ENCODE measurements around the gene MPO. TPM values are rescaled to one million over a fixed set of nuclear protein-coding genes. Genes with fewer than 3 reads are reported as not detected.

Gene MPO
- polyA plus RNA-seq, 3 donors = 4.2 to 7.5 (median 6.0) TPM

DNA sequence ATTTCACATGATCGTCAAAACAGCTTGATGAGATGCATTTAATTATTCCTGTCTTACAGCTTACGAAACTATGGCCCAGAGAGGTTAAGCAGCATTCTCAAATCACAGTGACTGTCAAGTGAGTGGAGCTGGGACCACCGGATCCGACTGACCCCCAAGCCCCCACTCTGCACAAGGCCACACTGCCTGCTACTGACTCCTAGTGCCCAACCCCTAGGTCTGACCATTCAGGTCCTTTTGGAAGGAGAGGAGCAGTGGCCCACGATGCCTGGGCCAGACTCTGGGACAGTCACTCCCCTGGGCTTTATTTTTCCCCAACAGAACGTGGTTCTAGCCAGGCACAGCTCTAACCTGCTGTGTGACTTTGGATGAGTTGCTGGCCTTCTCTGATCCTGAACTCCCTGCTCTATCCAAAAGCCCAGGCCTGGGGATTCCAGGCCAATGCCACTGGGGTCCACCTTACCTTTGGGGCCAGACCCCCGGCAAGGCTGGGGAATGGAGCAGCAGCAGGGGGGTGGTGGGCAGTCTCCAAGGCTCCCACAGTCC lies 38.0 kb upstream of the MPO start:
- no peaks in the 10 kb centered on the region for H3K36me3 ChIP-seq (replicated peaks in 1 of 2; ENCODE audit: control insufficient read depth in 1 of 2, insufficient read depth in 2 of 2, low read length in 2 of 2)
- no peak for DNase-seq
- no peaks in the 10 kb centered on the region for H3K4me1 ChIP-seq (ENCODE audit: control insufficient read depth in 1 of 2, insufficient read depth in 2 of 2, low read length in 2 of 2)
- Mint-ChIP-seq H3K36me3 (peaks cover 16 to 18% of the 10 kb centered on the region in 2 donors), H3K27me3 (ENCODE audit: low read depth in 3 of 3) (peaks cover 27 to 46% (median 37%) of the 10 kb centered on the region in 3 donors), H3K27ac (no peak overlapping the region), H3K9me3 (peaks cover 0 to 4% (median 2%) of the 10 kb centered on the region in 7 donors), H3K4me3 (no peak overlapping the region), H3K4me1 (peaks cover 13% of the 10 kb centered on the region)
- H4K20me1 ChIP-seq (ENCODE audit: insufficient read depth, low read length) = no peaks in the 10 kb centered on the region
- peaks cover 0 to 11% of the 10 kb centered on the region in 2 donors for H3K27me3 ChIP-seq (ENCODE audit: control insufficient read depth in 2 of 2, insufficient read depth in 2 of 2, low read length in 2 of 2)
- no peak overlapping the region for H3K9ac ChIP-seq (ENCODE audit: insufficient read depth, low read length, poor library complexity, severe bottlenecking)
- intact Hi-C loops (cut with micrococcal nuclease) = loop anchor here (5.0 to 10.0 kb wide), 4 partner anchors 46 to 129 kb away; partner anchors contain the start of gene RNF43 (in 1 of the 2)
- H3K27ac ChIP-seq (ENCODE audit: low read depth in 1 of 2, low read length in 2 of 2) = no peak overlapping the region
- H3K79me2 ChIP-seq (ENCODE audit: insufficient read depth, low read length) = no peaks in the 10 kb centered on the region
- TF ChIP-seq, protein P1, sequence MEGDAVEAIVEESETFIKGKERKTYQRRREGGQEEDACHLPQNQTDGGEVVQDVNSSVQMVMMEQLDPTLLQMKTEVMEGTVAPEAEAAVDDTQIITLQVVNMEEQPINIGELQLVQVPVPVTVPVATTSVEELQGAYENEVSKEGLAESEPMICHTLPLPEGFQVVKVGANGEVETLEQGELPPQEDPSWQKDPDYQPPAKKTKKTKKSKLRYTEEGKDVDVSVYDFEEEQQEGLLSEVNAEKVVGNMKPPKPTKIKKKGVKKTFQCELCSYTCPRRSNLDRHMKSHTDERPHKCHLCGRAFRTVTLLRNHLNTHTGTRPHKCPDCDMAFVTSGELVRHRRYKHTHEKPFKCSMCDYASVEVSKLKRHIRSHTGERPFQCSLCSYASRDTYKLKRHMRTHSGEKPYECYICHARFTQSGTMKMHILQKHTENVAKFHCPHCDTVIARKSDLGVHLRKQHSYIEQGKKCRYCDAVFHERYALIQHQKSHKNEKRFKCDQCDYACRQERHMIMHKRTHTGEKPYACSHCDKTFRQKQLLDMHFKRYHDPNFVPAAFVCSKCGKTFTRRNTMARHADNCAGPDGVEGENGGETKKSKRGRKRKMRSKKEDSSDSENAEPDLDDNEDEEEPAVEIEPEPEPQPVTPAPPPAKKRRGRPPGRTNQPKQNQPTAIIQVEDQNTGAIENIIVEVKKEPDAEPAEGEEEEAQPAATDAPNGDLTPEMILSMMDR (IDR thresholded peaks at IDR 0.05) = no peak
- no peak overlapping the region for H3K4me3 ChIP-seq (replicated peaks in 1 of 3; ENCODE audit: low read depth in 2 of 3, low read length in 3 of 3)
- WGBS (ENCODE audit: insufficient coverage) = 91% methylated on average over 5 of the region's 7 CpGs
- H2AFZ ChIP-seq (ENCODE audit: insufficient read depth, low read depth, low read length, poor library complexity, severe bottlenecking) = no peak overlapping the region
- H3K4me2 ChIP-seq (replicated peaks; ENCODE audit: extremely low read depth, low read length, poor library complexity, severe bottlenecking) = no peak overlapping the region
- H3K9me3 ChIP-seq (replicated peaks in 1 of 2; ENCODE audit: control insufficient read depth in 1 of 2, insufficient read depth in 1 of 2, low read length in 2 of 2) = no peaks in the 10 kb centered on the region

DNA sequence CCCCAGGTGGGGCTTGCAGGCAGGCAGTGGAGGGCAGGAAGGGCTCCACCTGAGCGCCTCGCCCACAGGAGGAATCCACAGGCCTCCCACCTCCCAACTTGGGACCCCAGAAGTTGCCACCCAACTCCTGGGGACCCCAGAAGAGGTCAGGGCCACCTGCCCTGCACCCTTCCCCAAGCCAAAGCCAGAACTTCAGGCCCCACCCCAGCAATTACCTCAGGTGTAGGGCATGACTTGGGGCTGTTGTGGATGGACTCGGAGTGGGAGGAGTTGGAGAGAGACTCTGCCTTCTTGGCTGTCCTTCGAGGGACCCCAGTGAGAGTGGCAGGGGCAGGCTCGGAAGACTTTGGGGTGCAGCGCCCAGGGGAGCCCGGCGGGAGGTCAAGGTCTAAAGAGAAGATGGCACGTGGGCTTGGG lies 37.3 kb upstream of the MPO start:
- Histone ChIP-seq H3K9me3 (replicated peaks in 1 of 2; ENCODE audit: control insufficient read depth in 1 of 2, insufficient read depth in 1 of 2, low read length in 2 of 2) (no peaks in the 10 kb centered on the region), H3K27ac (ENCODE audit: low read depth in 1 of 2, low read length in 2 of 2) (no peak overlapping the region), H3K4me3 (replicated peaks in 1 of 3; ENCODE audit: low read depth in 2 of 3, low read length in 3 of 3) (no peak overlapping the region), H3K4me2 (replicated peaks; ENCODE audit: extremely low read depth, low read length, poor library complexity, severe bottlenecking) (no peak overlapping the region), H3K4me1 (ENCODE audit: control insufficient read depth in 1 of 2, insufficient read depth in 2 of 2, low read length in 2 of 2) (no peaks in the 10 kb centered on the region), H3K27me3 (ENCODE audit: control insufficient read depth in 2 of 2, insufficient read depth in 2 of 2, low read length in 2 of 2) (peaks cover 0 to 4% of the 10 kb centered on the region in 2 donors), H4K20me1 (ENCODE audit: insufficient read depth, low read length) (no peaks in the 10 kb centered on the region), H3K9ac (ENCODE audit: insufficient read depth, low read length, poor library complexity, severe bottlenecking) (no peak overlapping the region), H3K36me3 (replicated peaks in 1 of 2; ENCODE audit: control insufficient read depth in 1 of 2, insufficient read depth in 2 of 2, low read length in 2 of 2) (no peaks in the 10 kb centered on the region), H3K79me2 (ENCODE audit: insufficient read depth, low read length) (no peaks in the 10 kb centered on the region), H2AFZ (ENCODE audit: insufficient read depth, low read depth, low read length, poor library complexity, severe bottlenecking) (no peak overlapping the region)
- peaks cover 21 to 46% (median 31%) of the 10 kb centered on the region in 3 donors for H3K27me3 Mint-ChIP-seq (ENCODE audit: low read depth in 3 of 3)
- no peak for DNase-seq
- H3K4me3 Mint-ChIP-seq = peak overlapping the region in 1 of 2 donors; percentile 37
- H3K27ac Mint-ChIP-seq = peak overlapping the region in 1 of 7 donors; percentile 50
- H3K4me1 Mint-ChIP-seq = peaks cover 12% of the 10 kb centered on the region
- intact Hi-C loops (cut with micrococcal nuclease) = loop anchor here (5.0 to 10.0 kb wide), 4 partner anchors 47 to 129 kb away; partner anchors contain the start of gene RNF43 (in 1 of the 2)
- H3K9me3 Mint-ChIP-seq = peaks cover 0 to 4% (median 0%) of the 10 kb centered on the region in 7 donors
- whole genome bisulfite sequencing (ENCODE audit: insufficient coverage) = 80% methylated on average over 2 of the region's 9 CpGs
- H3K36me3 Mint-ChIP-seq = peaks cover 10 to 16% of the 10 kb centered on the region in 2 donors
- TF ChIP-seq, protein P1 (IDR thresholded peaks at IDR 0.05) = no peak

Measured in CD14-positive monocyte (primary cell).